GM10266 (cell line): ENCODE measurements around the gene USO1.

Experiments
- DNase-seq: peaks from one replicate; pipeline ENCODE4 v3.0.0; 2012; ENCODE audit errors: extremely low spot score
- CTCF ChIP-seq: IDR thresholded peaks from 2 replicates; pipeline ENCODE4 v1.5.1; 2012; ENCODE audit warnings: mild to moderate bottlenecking, low read depth; ENCODE audit not compliant: control insufficient read depth, insufficient read depth; ENCODE audit errors: missing control alignments

Gene USO1

DNA sequence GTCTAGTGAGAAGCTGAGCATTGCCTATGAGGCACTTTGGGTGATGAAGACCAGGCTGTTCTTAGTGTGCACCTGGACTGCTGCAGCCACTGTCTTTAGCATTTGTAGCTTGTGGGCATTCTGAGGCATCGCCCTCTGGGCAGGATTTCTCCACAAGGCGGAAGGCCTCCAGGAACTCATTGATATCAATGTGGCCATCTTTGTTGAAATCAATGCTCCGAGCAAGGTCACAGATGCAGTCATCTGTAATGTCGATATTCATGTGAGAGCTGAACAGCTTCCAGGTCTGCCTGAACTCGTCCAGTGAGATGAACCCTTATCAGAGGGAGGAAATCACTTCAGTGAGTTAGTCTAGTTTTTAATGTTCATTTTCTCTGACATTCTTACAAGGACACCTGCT is 136.2 kb downstream of the USO1 start:
- DNase-seq = no peak
- no peak for TF ChIP-seq CTCF
